ENCODE data around the gene HHIPL1.

HHIPL1 gene

GRCh38 chr14:99691111-99691885 lies 46.4 kb downstream of the HHIPL1 start:
- no peak for DNase-seq

- no peak for DNase-seq
Measured at GRCh38 chr14:99693918-99694317, 49.0 kb downstream of the HHIPL1 start.

GRCh38 chr14:99696929-99697328 lies 52.0 kb downstream of the HHIPL1 start:
- no peak for DNase-seq

GRCh38 chr14:99698236-99698635 lies 53.3 kb downstream of the HHIPL1 start:
- DNase-seq = no peak

- DNase-seq = no peak
Measured at GRCh38 chr14:99698642-99699041, 53.7 kb downstream of the HHIPL1 start.

- no peak for DNase-seq
Measured at GRCh38 chr14:99699085-99699760, 54.3 kb downstream of the HHIPL1 start.

- no peak for DNase-seq
Measured at GRCh38 chr14:99699861-99700260, 54.9 kb downstream of the HHIPL1 start.

- no peak for DNase-seq
Measured at GRCh38 chr14:99700379-99700778, 55.5 kb downstream of the HHIPL1 start.

GRCh38 chr14:99701260-99701659 lies 56.3 kb downstream of the HHIPL1 start:
- DNase-seq = no peak

- DNase-seq = no peak
Measured at GRCh38 chr14:99702115-99702514, 57.2 kb downstream of the HHIPL1 start.

GRCh38 chr14:99703381-99703780 lies 58.5 kb downstream of the HHIPL1 start:
- no peak for DNase-seq

GRCh38 chr14:99704037-99704436 lies 59.1 kb downstream of the HHIPL1 start:
- DNase-seq = no peak

- DNase-seq = no peak
Measured at GRCh38 chr14:99706107-99706900, 61.4 kb downstream of the HHIPL1 start.

GRCh38 chr14:99707420-99707819 lies 62.5 kb downstream of the HHIPL1 start:
- DNase-seq = no peak

GRCh38 chr14:99707921-99708320 lies 63.0 kb downstream of the HHIPL1 start:
- no peak for DNase-seq

GRCh38 chr14:99708449-99708848 lies 63.5 kb downstream of the HHIPL1 start:
- no peak for DNase-seq

GRCh38 chr14:99713972-99714371 lies 69.0 kb downstream of the HHIPL1 start:
- DNase-seq = no peak

- no peak for DNase-seq
Measured at GRCh38 chr14:99715266-99716000, 70.5 kb downstream of the HHIPL1 start.

- DNase-seq = no peak
Measured at GRCh38 chr14:99716091-99716849, 71.3 kb downstream of the HHIPL1 start.

- no peak for DNase-seq
Measured at GRCh38 chr14:99716850-99717681, 72.1 kb downstream of the HHIPL1 start.

- DNase-seq = no peak
Measured at GRCh38 chr14:99717682-99718013, 72.7 kb downstream of the HHIPL1 start.
